GM12872 (cell line): ENCODE measurements around the gene AADAT.

Experiments used
- TF ChIP-seq, protein P1 (sequence below): IDR thresholded peaks from 3 replicates; pipeline ENCODE4 v1.5.1; 2011; ENCODE audit warnings: low read depth, mild to moderate bottlenecking, low read length, moderate library complexity; ENCODE audit not compliant: insufficient read depth

AADAT gene

DNA sequence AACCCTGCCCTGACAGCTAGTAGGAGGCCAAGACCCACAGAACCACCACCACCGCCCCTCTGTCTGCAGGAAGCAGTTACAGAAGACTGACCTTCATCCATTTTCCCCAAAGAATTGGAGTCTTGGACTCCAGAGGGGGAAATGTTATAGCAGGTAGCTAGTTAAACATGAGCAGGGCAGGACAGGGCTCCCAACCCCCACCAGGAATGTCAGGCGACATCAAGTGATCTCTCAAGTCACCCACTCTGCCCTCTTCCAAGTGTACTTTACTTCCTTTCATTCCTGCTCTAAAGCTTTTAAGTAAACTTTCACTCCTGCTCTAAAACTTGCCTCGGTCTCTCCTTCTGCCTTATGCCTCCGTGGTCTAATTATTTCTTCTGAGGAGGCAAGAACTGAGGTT lies 17.1 kb upstream of the AADAT start:
- TF ChIP-seq, protein P1, sequence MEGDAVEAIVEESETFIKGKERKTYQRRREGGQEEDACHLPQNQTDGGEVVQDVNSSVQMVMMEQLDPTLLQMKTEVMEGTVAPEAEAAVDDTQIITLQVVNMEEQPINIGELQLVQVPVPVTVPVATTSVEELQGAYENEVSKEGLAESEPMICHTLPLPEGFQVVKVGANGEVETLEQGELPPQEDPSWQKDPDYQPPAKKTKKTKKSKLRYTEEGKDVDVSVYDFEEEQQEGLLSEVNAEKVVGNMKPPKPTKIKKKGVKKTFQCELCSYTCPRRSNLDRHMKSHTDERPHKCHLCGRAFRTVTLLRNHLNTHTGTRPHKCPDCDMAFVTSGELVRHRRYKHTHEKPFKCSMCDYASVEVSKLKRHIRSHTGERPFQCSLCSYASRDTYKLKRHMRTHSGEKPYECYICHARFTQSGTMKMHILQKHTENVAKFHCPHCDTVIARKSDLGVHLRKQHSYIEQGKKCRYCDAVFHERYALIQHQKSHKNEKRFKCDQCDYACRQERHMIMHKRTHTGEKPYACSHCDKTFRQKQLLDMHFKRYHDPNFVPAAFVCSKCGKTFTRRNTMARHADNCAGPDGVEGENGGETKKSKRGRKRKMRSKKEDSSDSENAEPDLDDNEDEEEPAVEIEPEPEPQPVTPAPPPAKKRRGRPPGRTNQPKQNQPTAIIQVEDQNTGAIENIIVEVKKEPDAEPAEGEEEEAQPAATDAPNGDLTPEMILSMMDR: no peak

DNA sequence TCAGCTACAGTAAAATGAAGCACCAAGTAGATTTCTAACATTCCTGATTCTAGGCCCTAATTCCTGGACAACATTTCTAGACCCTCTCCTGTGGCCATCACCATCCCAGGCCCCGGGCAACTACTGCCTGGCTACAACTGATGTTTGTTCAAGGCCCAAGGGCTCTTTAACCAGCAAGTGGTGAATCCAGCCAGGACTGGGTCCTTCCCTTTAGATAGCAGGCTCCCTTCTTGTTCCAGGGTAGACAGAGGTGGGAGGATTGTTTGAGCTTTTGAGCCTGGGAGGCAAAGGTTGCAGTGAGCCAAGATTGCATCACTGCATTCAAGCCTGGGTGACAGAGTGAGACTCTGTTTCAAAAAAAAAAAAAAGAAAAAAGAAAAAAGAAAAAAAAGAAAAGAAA lies 12.7 kb upstream of the AADAT start:
- TF ChIP-seq, protein P1: no peak

DNA sequence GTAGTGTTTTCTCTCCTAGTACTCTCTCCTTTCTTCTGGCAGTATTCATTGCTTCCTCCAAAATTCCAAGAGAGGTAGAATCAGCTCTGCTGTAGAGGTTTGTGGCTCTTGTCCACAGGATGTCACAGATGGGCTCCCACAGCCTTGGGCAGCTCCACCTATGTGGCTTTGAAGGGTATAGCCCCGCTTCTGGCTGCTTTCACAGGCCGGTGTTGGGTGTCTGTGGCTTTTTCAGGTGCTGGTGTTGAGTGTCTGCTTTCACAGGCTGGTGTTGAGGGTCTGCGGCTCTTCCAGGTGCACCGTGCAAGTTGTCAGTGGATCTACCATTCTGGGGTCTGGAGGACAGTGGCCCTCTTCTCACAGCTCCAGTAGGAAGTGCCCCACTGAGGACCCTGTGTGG lies 7.9 kb upstream of the AADAT start:
- TF ChIP-seq, protein P1: no peak

DNA sequence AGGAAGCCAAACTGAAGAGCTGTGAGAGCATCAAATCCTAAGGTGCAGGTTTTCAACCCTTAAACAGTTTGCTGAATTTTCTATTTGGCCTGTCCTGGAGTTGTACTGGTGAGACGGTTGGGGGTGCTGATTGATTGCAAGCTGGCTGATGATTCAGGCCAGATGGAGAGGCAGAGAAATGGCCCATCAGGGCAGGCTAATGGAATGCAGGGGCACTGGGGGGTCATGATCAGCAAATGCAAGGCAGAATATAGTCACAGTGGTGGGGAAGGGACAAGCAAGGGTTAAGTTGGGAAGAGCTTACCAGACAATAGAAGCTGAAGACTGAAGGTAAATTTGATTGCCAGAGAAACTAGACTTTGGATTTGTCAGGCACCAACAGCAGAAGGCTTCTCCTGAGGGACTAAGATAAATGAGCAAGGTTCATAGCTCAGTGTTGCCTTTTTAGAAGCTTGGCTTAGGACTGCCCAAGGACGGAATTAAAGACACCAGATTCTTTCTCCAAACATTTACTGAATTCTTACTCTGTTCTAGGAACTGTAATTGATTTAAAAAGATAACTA lies 4.3 kb upstream of the AADAT start:
- TF ChIP-seq, protein P1: no peak

DNA sequence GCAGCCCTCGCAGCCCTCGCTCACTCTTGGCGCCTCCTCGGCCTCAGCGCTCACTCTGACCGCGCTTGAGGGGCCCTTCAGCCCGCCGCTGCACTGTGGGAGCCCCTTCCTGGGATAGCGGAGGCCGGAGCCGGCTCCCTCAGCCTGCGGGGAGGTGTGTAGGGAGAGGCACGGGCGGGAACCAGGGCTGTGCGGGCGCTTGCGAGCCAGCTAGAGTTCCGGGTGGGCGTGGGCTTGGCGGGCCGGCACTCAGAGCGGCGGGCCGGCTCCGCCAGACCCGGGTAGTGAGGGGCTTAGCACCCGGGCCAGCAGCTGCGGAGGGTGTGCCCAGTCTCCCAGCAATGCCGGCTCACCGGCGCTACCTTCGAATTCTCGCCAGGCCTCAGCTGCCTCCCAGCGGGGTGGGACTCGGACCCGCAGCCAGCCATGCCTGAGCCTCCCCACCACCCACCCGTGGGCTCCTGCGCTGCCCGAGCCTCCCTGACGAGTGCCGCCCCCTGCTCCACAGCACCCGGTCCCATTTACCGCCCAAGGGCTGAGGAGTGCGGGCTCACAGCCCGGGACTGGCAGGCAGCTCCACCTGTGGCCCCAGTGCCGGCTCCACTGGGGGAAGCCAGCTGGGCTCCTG lies 1.4 kb upstream of the AADAT start:
- TF ChIP-seq, protein P1: no peak

DNA sequence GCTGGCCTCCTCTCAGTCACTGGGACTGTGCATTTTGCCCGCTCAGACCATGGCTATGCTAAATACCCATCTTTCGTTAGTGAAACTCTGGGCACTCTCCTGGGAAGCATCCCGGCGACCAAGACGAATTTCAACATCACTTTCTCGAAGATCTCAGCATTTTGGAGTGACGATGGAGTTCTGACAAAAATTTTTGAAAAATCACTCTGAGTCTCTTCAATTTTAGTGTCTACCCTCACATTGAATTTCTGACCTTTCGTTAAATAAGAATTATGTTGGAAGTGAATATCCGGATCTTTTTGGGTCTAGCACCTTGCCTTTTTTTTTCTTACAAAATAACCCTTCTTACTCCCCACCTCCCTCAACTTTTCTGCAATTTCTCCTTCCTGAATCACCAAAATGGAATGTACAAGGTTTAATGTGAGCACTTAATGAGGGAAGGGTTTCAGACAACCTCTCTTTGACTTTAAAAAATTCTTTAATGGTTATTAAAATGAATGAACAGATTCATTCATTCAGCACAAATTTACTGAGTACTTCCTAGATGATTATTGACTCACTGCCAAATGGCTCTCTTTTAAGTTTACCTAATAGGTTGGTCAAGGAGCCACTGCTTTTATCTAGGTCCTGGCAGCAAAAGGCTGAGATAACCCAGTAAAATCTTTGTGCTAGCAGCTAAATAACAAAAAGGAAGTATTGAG lies 746 bp upstream of the AADAT start:
- TF ChIP-seq, protein P1: no peak

DNA sequence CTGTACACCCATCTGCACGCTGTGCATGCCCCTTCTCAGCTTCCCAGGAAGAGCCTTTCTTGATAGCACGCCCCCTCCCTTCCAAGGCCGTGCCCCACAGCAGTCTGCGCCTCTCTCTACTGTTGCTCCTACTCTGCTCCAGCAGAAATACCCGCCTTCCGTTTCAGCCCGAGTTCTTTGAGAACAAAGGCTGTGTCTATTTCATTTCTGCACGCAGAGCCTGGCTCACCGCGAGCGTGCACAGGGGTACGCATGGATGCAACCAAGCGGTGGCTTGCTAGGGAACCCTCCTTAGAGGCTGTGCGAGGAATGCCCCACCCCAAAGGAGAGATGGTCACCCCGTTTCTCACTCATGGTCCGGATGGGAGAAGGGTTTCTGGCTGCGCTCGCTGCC lies 485 bp downstream of the AADAT start:
- TF ChIP-seq, protein P1: no peak
